GM13977 (cell line): ENCODE results near the gene RELN.

Experiments
- DNase-seq: peaks from one replicate; pipeline ENCODE4 v3.0.0; 2012; ENCODE audit warnings: low spot score
- CTCF ChIP-seq: IDR thresholded peaks from 2 replicates; pipeline ENCODE4 v1.5.1; 2012; ENCODE audit warnings: mild to moderate bottlenecking, control low read depth; ENCODE audit not compliant: insufficient read depth; ENCODE audit errors: extremely low read depth, missing control alignments
- in situ Hi-C: fragments of 300-500 bp; cut with MboI; formaldehyde crosslinking; loops from one replicate; pipeline ENCODE4 v1.12.0; 2022; ENCODE audit warnings: low sequenced_read_pairs, low pct_unique_long_range_greater_than_20kb, mixed read lengths, inconsistent platforms; ENCODE audit not compliant: unreplicated experiment

The RELN gene

GRCh38 chr7:103704701-103705100, 284.8 kb downstream of the RELN start:
- DNase-seq: no peak
- no peak for TF ChIP-seq CTCF
- in situ Hi-C loops: no loop called here

- in situ Hi-C loops: no loop called here
- DNase-seq: no peak
- no peak for TF ChIP-seq CTCF
These were observed 286.5 kb downstream of the RELN start for GRCh38 chr7:103702982-103703381.

- no peak for DNase-seq
- no peak for TF ChIP-seq CTCF
- in situ Hi-C loops: no loop called here
These were observed 287.0 kb downstream of the RELN start for GRCh38 chr7:103702454-103702853.

GRCh38 chr7:103699032-103699431, 290.4 kb downstream of the RELN start:
- TF ChIP-seq CTCF: no peak
- no peak for DNase-seq
- in situ Hi-C loops: no loop called here

- no peak for DNase-seq
- in situ Hi-C loops: no loop called here
- no peak for TF ChIP-seq CTCF
These were observed 291.4 kb downstream of the RELN start for GRCh38 chr7:103698064-103698463.

GRCh38 chr7:103695521-103695920, 293.9 kb downstream of the RELN start:
- in situ Hi-C loops: no loop called here
- TF ChIP-seq CTCF: no peak
- no peak for DNase-seq

- no peak for TF ChIP-seq CTCF
- no peak for DNase-seq
- in situ Hi-C loops: no loop called here
These were observed 295.2 kb downstream of the RELN start for GRCh38 chr7:103694304-103694703.
